Activated B cell treated with CpG ODN at 0.5 μM for 24 hours (primary cell): ENCODE results near the gene AFG3L2. TPM values are rescaled to one million over a fixed set of nuclear protein-coding genes. Genes with fewer than 3 reads are reported as not detected.
"Not testable (repeated sequence)": the region's sequence is repeated elsewhere in the genome, so short reads cannot be mapped to it uniquely, and the experiment has no call there.

Experiments used
- ATAC-seq: fragments of 200-7000 bp; cut with Tn5 transposase; one replicate; pipeline ENCODE4 v1.10.0; 2021; ENCODE audit warnings: low read depth, mild to moderate bottlenecking, moderate library complexity
- CTCF ChIA-PET: fragments of 350-600 bp; sonication (Branson Sonifier 250); formaldehyde crosslinking; loops from one replicate; lab custom pipeline; 2021; ENCODE audit warnings: antibody characterized with exemption; lab: Charles Lee
- POLR2A ChIA-PET: fragments of 350-600 bp; sonication (Branson Sonifier 250); formaldehyde crosslinking; loops from one replicate; lab custom pipeline; 2021; ENCODE audit warnings: antibody characterized with exemption; lab: Charles Lee
- DNase-seq: peaks from one replicate; pipeline ENCODE4 v3.0.0; 2022
- H3K27ac Mint-ChIP-seq: one replicate; pipeline ENCODE4 v1.8.0; 2020; ENCODE audit warnings: mixed read lengths
- H3K27me3 Mint-ChIP-seq: one replicate; pipeline ENCODE4 v1.8.0; 2021; ENCODE audit warnings: mixed read lengths
- H3K36me3 Mint-ChIP-seq: one replicate; pipeline ENCODE4 v1.8.0; 2021; ENCODE audit warnings: low read depth, mixed read lengths
- H3K4me1 Mint-ChIP-seq: one replicate; pipeline ENCODE4 v1.8.0; 2021; ENCODE audit warnings: mixed read lengths
- H3K4me3 Mint-ChIP-seq: one replicate; pipeline ENCODE4 v1.8.0; 2020; ENCODE audit warnings: mild to moderate bottlenecking, mixed read lengths
- H3K9me3 Mint-ChIP-seq: one replicate; pipeline ENCODE4 v1.8.0; 2020; ENCODE audit warnings: mixed read lengths
- intact Hi-C: fragments of 100-400 bp; cut with micrococcal nuclease; formaldehyde crosslinking; loops from one replicate; pipeline ENCODE4 v1.15.1; 2024
- total RNA-seq: library from RNA; stranded (reverse); gene quantifications from 2 replicates; pipeline ENCODE4 v1.2.3, GENCODE V29; 2022
- TF ChIP-seq, protein P1 (sequence below): fragments of 200-600 bp; IDR thresholded peaks from one replicate; pipeline ENCODE4 v1.8.0; 2022; ENCODE audit warnings: antibody characterized with exemption, mild to moderate bottlenecking

Gene AFG3L2
- total RNA-seq, 1 donor from 2014 or later, result 49.9 TPM

GRCh38 chr18:12388442-12388841 lies 11.4 kb upstream of the AFG3L2 start:
- H3K27ac Mint-ChIP-seq, result no peak overlapping the region
- ChIA-PET CTCF (no interaction called here), POLR2A (no interaction called here)
- no peak overlapping the region for H3K4me3 Mint-ChIP-seq
- ATAC-seq, result no peak
- peaks cover 1% of the 10 kb centered on the region for H3K27me3 Mint-ChIP-seq
- no peak for DNase-seq
- intact Hi-C loops, result no loop called here
- H3K36me3 Mint-ChIP-seq, result no peaks in the 10 kb centered on the region
- TF ChIP-seq, protein P1, sequence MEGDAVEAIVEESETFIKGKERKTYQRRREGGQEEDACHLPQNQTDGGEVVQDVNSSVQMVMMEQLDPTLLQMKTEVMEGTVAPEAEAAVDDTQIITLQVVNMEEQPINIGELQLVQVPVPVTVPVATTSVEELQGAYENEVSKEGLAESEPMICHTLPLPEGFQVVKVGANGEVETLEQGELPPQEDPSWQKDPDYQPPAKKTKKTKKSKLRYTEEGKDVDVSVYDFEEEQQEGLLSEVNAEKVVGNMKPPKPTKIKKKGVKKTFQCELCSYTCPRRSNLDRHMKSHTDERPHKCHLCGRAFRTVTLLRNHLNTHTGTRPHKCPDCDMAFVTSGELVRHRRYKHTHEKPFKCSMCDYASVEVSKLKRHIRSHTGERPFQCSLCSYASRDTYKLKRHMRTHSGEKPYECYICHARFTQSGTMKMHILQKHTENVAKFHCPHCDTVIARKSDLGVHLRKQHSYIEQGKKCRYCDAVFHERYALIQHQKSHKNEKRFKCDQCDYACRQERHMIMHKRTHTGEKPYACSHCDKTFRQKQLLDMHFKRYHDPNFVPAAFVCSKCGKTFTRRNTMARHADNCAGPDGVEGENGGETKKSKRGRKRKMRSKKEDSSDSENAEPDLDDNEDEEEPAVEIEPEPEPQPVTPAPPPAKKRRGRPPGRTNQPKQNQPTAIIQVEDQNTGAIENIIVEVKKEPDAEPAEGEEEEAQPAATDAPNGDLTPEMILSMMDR, result no peak
- no peaks in the 10 kb centered on the region for H3K9me3 Mint-ChIP-seq
- H3K4me1 Mint-ChIP-seq, result no peaks in the 10 kb centered on the region

GRCh38 chr18:12384261-12384660 lies 7.2 kb upstream of the AFG3L2 start:
- POLR2A ChIA-PET, result no interaction called here
- Mint-ChIP-seq H3K36me3 (no peaks in the 10 kb centered on the region), H3K9me3 (no peaks in the 10 kb centered on the region), H3K4me1 (no peaks in the 10 kb centered on the region), H3K4me3 (no peak overlapping the region), H3K27ac (no peak overlapping the region), H3K27me3 (peaks cover 2% of the 10 kb centered on the region)
- no peak for ATAC-seq
- intact Hi-C loops, result no loop called here
- CTCF ChIA-PET, result interaction anchor here (1.5 kb wide), 2 partner anchors 9 to 275 kb away, joined by 3 to 8 read pairs; no protein-coding TSS in a partner anchor
- no peak for DNase-seq
- TF ChIP-seq, protein P1, result no peak

DNA sequence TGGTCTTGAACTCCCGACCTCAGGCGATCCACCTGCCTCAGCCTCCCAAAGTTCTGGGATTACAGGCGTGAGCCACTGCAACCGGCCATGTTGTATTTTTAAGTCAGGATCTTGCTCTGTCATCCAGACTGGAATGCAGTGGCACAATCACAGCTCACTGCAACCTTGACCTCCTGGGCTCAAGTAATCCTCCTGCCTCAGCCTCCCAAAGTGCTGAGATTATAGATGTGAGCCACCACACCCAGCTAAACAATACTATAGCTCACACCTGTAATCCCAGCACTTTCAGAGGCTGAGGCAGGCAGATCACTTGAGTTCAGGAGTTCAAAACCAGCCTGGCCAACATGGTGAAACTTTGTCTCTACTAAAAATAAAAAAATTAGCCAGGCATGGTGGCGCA lies 6.7 kb upstream of the AFG3L2 start:
- H3K4me3 Mint-ChIP-seq, ATAC-seq, H3K9me3 Mint-ChIP-seq, POLR2A ChIA-PET, H3K27me3 Mint-ChIP-seq, H3K36me3 Mint-ChIP-seq, DNase-seq, intact Hi-C loops, H3K27ac Mint-ChIP-seq, H3K4me1 Mint-ChIP-seq: not testable (repeated sequence)
- CTCF ChIA-PET, result interaction anchor here (1.5 kb wide), 2 partner anchors 10 to 275 kb away, joined by 3 to 8 read pairs; no protein-coding TSS in a partner anchor

DNA sequence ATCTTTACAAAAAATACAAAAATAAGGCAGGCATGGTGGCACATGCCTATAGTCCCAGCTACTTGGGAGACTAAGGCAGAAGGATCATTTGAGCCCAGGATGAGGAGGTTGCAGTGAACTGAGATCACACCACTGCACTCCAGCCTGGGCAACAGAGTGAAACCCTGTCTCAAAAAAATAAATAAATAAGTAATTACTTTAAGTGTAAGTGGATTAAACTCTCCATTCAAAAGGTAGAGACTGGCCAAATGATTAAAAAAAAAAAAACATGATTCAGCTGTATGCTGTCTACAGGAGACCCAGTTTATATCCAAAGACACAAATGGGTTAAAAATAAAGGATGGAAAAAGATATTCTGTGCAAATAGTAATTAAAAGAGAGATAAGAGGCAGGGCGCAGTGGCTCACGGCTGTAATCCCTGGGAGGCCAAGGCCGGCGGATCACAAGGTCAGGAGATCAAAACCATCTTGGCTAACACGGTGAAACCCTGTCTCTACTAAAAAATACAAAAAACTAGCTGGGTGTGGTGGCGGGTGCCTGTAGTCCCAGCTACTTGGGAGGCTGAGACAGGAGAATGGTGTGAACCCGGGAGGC lies 5.3 kb upstream of the AFG3L2 start:
- H3K27ac Mint-ChIP-seq, H3K4me3 Mint-ChIP-seq, H3K9me3 Mint-ChIP-seq, H3K4me1 Mint-ChIP-seq, intact Hi-C loops, H3K27me3 Mint-ChIP-seq, CTCF ChIA-PET, POLR2A ChIA-PET, DNase-seq, ATAC-seq, H3K36me3 Mint-ChIP-seq: not testable (repeated sequence)

GRCh38 chr18:12378198-12378558 lies 1.2 kb upstream of the AFG3L2 start:
- H3K27ac Mint-ChIP-seq, DNase-seq, H3K27me3 Mint-ChIP-seq, ATAC-seq, H3K9me3 Mint-ChIP-seq: not testable (repeated sequence)
- intact Hi-C loops, result loop anchor here (5.0 to 10.0 kb wide), 2 partner anchors 1234 to 1853 kb away; partner anchors contain the start of gene NAPG
- Mint-ChIP-seq H3K36me3 (peaks cover 10% of the 10 kb centered on the region), H3K4me1 (peaks cover 34% of the 10 kb centered on the region), H3K4me3 (peak overlapping the region; percentile 83)
- POLR2A ChIA-PET, result interaction anchor here (2.6 kb wide), 1 partner anchor 29 kb away, joined by 27 read pairs; the partner anchor contains the start of gene PRELID3A
- CTCF ChIA-PET, result interaction anchor here (1.1 to 1.5 kb wide), 2 partner anchors 14 to 28 kb away, joined by 3 to 7 read pairs; no protein-coding TSS in a partner anchor

DNA sequence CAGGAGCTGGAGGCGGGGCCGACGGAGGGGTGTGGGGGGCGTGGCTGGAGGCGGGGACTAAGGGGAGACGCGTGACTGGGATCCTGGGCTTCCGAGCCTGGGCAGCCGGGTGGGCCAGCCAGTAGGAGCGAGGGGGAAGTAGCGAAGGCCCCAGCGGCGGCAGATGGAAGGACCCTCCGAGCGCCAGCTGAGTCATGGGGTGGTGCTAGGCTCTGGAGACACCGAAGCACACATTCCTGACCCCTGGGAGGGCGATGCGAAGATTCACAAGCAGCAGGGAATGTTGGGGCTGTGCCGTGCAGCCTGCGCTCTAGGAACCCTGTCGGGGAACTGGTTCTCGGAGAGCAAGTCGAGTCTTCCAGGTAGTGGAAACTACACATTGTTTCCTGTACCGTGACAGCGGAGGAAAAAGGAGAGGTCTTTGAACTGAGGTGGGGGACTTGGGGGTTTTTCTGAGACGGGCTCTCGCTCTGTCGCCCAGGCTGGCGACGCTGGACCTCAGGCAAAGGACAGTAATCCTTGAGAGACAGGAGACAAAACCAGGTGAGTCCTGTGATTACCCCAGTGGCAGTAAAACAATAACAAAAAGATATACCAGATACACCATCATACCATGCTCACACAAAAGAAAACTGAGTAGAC lies 650 bp upstream of the AFG3L2 start:
- H3K4me1 Mint-ChIP-seq, result peaks cover 40% of the 10 kb centered on the region
- peaks cover 10% of the 10 kb centered on the region for H3K36me3 Mint-ChIP-seq
- POLR2A ChIA-PET, result interaction anchor here (0.6 to 2.6 kb wide), 19 partner anchors 10 to 1193 kb away, joined by 3 to 32 read pairs (median 5); partner anchors contain the start of genes CEP192, CEP76, CHMP1B and PRELID3A

More for the DNA sequence above, 650 bp upstream of the AFG3L2 start:
- TF ChIP-seq, protein P1, result no peak
- ATAC-seq (no peak), DNase-seq (no peak)
- peaks cover 2% of the 10 kb centered on the region for H3K27me3 Mint-ChIP-seq
- H3K4me3 Mint-ChIP-seq, result peak overlapping the region; percentile 83
- no peaks in the 10 kb centered on the region for H3K9me3 Mint-ChIP-seq
- H3K27ac Mint-ChIP-seq, result peak overlapping the region; percentile 84
- intact Hi-C loops, result loop anchor here (1.0 to 10.0 kb wide), 18 partner anchors 19 to 1853 kb away; partner anchors contain the start of genes CEP192, CEP76, FAM210A and IMPA2
- CTCF ChIA-PET, result interaction anchor here (0.6 to 1.5 kb wide), 4 partner anchors 14 to 67 kb away, joined by 3 to 7 read pairs (median 4); no protein-coding TSS in a partner anchor
